Measurements from ENCODE around the gene RAB42. TPM values are rescaled to one million over a fixed set of nuclear protein-coding genes. Genes with fewer than 3 reads are reported as not detected.
A peak's percentile ranks its signal among the peaks of the same experiment; 100 is the strongest.

Gene RAB42
- total RNA-seq, 1 donor from 2014 or later, result 7.0 TPM

DNA sequence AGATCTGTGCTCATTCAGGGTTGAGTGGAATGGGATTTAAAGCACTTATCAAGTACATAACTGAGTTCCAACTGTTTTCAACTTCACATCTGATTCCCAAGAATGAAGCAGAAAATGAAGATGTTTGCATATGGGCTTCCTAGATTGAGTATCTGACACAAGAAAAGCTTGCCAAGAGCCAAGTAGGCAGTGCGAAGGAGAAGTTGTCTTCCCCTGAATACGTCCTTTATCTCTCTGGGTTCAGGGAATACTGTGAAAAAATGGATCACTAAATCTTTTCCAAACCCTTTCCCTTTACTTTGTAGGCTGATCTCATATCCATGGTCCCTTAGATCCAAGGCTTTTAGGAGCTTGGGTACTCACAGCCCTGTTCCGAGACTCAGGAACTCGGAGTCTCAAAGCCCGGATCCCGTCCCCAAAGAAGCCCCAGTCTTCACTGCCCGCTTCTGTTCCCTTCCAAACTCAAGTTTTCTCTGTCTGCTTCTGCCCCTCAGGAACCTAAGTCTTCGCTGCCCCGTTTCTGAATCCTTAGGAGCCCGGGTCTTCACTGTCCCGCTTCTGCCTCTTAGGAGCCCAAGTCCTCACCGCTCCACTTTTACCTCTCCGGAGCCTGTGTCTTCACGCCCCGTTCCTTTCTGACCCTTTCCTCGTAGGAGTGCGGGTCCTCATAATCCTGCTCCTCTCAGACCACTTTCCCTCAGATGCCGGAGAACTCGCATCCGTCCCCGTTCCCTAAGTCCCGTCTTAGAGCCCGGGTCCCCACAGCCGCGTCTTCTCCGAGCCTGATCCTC is 50.2 kb downstream of the RAB42 start:
- ATAC-seq (peak; percentile 34 to 61), DNase-seq (no peak)
- Histone ChIP-seq H3K4me1 (peaks cover 28% of the 10 kb centered on the region), H3K36me3 (no peaks in the 10 kb centered on the region), H3K9me3 (no peaks in the 10 kb centered on the region), H3K4me3 (peak overlapping the region; percentile 81), H3K27ac (peak overlapping the region; percentile 95), H3K27me3 (ENCODE audit: low read depth) (no peaks in the 10 kb centered on the region)
- intact Hi-C loops (cut with DNase I), result no loop called here
- TF ChIP-seq, protein P1, sequence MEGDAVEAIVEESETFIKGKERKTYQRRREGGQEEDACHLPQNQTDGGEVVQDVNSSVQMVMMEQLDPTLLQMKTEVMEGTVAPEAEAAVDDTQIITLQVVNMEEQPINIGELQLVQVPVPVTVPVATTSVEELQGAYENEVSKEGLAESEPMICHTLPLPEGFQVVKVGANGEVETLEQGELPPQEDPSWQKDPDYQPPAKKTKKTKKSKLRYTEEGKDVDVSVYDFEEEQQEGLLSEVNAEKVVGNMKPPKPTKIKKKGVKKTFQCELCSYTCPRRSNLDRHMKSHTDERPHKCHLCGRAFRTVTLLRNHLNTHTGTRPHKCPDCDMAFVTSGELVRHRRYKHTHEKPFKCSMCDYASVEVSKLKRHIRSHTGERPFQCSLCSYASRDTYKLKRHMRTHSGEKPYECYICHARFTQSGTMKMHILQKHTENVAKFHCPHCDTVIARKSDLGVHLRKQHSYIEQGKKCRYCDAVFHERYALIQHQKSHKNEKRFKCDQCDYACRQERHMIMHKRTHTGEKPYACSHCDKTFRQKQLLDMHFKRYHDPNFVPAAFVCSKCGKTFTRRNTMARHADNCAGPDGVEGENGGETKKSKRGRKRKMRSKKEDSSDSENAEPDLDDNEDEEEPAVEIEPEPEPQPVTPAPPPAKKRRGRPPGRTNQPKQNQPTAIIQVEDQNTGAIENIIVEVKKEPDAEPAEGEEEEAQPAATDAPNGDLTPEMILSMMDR (IDR thresholded peaks at IDR 0.05), result no peak

DNA sequence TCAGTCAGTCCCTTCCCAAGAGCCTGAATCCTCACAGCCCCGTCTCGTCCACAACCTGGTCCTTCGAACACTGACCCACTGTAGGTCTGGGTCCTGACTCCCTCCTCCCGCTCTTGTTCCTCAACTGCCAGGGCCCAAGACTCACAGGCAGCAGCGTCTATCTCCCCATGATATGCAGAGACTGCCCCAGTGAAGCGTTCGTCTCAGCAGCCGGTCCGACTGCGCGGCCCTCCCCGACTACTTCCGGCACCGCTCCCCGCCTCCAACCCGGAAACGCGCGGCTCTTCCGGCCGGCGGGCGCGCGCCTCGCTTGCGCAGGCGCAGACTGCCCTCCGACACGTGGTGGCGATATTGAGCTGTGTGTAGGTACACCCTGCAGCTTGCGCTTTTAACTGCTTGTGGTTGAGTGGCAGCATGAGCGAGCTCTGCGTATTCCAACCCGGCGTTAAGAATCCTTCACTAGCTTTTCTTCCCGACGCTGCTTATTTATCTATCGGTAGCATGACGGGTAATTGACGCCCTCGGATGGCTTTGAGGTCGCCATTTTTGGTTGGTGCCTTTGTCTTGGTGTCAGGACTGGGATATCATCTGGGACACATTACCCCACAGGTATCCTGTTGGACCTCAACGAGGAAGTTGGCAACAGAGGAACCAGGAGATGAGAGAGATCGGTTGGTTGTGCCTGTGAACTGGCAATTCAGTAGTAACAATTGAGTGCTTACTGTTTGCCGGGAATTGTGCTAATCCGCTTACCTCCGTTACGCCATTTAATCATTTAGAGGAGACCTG is 51.0 kb downstream of the RAB42 start, which contains the start of gene TAF12:
TAF12 (minus strand) TSS at position 221 of the 789 bp plus-strand sequence. CDS start 20,986 bp downstream, outside the sequence.
- Histone ChIP-seq H3K9me3 (no peaks in the 10 kb centered on the region), H3K36me3 (no peaks in the 10 kb centered on the region), H3K27ac (peak within 1 kb of the TSS; percentile 95), H3K4me1 (peaks cover 35% of the 10 kb centered on the region), H3K4me3 (peak within 1 kb of the TSS; percentile 81), H3K27me3 (ENCODE audit: low read depth) (no peaks in the 10 kb centered on the region)
- DNase-seq (peak; percentile 93), ATAC-seq (peak; percentile 97)
- intact Hi-C loops (cut with DNase I), result no loop called here
- TF ChIP-seq, protein P1 (IDR thresholded peaks at IDR 0.05), result peak; percentile 46

DNA sequence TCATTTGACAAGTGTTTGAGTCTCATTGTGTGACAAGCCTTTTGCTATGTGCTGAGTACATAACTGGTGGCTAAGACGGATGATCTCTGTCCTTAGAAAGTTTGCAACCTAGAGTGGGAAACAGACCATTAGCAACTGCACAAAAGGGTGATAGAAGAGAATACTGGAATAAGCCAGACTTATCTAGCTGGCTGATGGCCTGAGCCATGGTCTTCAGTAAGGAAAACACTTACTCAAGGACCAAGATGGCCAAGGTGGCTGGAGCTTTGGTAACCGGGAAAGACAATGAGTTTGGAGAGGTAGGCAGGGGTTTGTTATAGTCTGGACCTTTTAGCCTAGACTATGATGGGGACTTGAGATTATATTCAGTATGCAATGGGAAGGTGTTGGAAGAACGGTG is 52.4 kb downstream of the RAB42 start:
- ATAC-seq, result no peak
- Histone ChIP-seq H3K27ac (peak overlapping the region; percentile 95), H3K36me3 (no peaks in the 10 kb centered on the region), H3K9me3 (no peaks in the 10 kb centered on the region), H3K4me1 (peaks cover 43% of the 10 kb centered on the region), H3K27me3 (ENCODE audit: low read depth) (no peaks in the 10 kb centered on the region), H3K4me3 (peak overlapping the region; percentile 81)
- no peak for DNase-seq
- intact Hi-C loops (cut with DNase I), result no loop called here
- TF ChIP-seq, protein P1 (IDR thresholded peaks at IDR 0.05), result no peak

Other genes with a start within 250 kb of the RAB42 start
- 44.2 TPM for gene PHACTR4, start 222.5 kb upstream of the RAB42 start, total RNA-seq
- gene RCC1, start 86.2 kb upstream of the RAB42 start, total RNA-seq, result 29.1 TPM
- gene TRNAU1AP, start 39.2 kb upstream of the RAB42 start, total RNA-seq, result 26.3 TPM
- gene TAF12, start 50.8 kb downstream of the RAB42 start, total RNA-seq, result 21.8 TPM
- not detected for gene RNU11, start 56.3 kb downstream of the RAB42 start, total RNA-seq
- gene GMEB1, start 76.5 kb downstream of the RAB42 start, total RNA-seq, result 14.2 TPM
- 70.9 TPM for gene YTHDF2, start 144.7 kb downstream of the RAB42 start, total RNA-seq
- gene OPRD1, start 219.9 kb downstream of the RAB42 start, total RNA-seq, result not detected

All from lower lobe of right lung (tissue), 2 donors.